HG03342 (cell line): Measurements from ENCODE around the gene RIMS3.

Source experiments
- ATAC-seq: cut with Tn5 transposase; IDR thresholded peaks from one replicate; pipeline ENCODE4 v1.9.1; 2021; ENCODE audit warnings: mild to moderate bottlenecking, moderate library complexity; ENCODE audit not compliant: unreplicated experiment

The RIMS3 gene

DNA sequence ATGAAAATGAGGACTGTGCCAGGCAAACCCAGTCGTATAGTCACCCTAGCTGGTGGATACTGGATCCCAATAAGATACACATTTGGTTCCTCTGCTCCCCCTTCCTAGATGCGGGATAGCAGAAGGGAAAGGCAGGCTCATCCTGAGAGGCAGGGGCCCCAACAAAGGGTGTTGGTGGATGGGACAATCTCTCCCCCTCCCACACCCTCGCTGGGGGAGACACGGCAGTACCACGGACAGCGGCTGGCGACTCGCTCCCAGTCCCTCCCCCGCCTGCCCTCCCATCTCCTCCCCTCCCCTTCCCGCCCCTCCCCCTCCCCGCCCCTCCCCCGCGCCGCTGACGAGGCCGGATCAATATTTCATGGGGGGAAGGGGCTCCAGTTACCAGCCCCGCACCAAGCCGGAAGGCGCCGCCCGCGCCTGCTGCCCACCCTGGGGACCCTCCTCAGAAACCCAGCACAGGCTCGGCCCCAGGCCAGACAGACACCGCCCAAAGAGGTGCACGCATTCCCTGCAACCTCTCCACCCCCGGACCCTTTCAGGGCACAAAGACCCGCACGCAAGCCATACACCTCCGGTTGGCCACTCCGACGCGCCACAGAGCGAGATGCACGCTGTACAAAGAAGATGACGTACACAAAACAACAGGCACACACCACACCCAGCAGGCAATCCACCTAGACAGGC is 11.5 kb downstream of the RIMS3 start:
- ATAC-seq: no peak

DNA sequence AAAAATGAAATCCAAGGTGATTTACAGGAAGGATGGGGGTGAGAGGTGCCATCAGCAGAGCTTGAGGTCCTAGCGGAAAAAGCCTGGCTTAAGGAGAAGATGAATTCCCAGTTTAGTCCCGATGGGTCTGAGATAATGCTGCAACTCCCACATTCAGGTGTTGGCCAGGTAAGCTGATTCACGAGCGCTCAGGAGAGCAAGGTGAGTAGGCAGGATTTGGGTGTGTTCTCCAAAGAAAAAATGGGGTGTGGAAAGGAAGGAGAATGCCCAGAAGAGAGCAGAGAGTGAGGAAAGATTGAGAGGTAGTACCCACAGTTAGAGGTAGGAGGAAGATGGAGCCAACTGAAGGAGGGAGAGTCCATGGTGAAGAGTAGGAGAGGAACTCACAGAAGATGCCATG is 12.5 kb downstream of the RIMS3 start:
- ATAC-seq: no peak

DNA sequence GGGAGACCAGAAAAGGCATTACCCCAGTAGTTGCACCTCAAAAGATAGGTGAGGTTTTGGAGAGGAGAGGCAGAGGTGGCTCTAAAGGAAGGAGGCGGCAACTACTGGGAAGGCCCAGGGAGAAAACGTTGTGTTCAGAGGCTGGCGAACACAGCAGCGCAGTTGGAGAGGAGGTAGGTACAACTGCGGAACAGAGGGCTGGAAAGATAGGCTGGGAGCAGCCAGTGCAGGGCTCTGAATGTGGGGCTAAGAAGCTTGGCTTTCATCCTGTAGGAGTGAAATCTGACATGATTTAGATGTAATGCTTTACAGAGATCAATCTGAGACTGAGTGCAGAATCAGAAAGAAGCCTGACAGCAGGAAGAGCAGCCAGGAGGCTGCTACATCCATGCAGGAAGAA is 13.0 kb downstream of the RIMS3 start:
- no peak for ATAC-seq

DNA sequence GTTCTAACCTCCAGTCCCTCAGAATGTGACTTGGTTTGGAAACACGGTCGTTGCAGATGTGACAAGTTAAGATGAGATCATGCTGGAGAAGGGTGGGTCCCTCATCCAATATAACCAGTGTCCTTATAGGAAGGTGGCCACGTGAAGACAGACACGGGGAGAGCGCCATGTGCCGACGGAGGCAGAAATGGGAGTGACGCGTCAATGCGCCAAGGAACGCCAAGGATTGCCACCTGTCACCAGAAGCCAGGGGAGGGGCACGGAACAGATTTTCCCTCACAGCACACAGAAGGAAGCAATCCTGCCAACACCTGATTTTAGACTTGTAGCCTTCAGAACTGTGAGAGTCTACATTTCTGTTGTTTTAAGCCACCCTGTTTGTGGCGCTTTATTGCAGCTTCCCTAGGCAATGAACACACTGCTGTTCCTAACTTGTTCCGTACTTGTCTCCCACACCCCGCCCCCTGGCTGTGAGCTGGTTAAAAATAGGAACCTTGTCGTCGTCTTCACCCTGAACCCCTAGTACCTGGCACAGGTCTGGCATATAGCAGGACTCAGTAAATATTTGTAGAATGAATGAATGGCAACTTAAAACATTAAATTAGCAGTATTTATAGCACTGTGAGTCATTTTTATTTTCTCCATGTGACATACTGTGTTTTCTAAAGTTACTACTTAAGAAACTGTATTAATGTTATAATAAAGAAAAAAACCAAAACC is 14.2 kb downstream of the RIMS3 start:
- ATAC-seq: no peak

DNA sequence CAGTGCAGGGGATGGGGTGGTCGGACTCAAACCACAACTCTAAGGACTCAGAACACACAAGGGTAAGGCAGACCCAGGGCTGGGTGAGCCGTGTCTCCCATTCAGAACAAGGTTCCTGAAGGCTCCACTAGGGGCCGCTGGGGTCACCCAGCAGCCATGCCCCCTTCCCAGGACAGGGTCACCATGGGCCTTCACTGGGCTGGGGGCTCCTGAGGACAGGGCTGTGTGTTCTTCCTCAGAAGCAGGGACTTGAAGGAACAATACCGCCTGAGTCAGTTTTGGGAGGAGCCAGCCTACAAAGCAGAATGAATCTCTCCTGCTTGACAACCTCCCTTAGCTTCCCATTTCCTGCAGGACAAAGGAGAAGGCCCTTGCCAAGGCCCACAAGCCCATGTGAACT is 15.4 kb downstream of the RIMS3 start:
- ATAC-seq: no peak

DNA sequence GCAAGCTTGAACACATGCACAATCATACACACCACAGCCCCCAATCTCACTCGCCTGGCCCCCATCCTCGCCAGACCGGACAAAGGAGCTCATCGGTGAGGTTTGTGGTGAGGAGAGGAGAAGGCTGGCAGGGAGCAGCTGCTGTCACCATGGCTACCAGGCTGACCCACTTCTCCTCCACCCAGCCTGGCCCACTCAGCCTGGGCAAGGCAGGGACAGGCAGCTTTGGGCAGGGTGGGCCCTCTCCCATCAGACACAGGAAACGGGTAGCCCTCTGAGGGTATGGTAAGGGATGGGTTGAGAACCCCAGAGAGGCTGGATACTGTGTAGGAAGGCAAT is 15.9 kb downstream of the RIMS3 start:
- no peak for ATAC-seq

DNA sequence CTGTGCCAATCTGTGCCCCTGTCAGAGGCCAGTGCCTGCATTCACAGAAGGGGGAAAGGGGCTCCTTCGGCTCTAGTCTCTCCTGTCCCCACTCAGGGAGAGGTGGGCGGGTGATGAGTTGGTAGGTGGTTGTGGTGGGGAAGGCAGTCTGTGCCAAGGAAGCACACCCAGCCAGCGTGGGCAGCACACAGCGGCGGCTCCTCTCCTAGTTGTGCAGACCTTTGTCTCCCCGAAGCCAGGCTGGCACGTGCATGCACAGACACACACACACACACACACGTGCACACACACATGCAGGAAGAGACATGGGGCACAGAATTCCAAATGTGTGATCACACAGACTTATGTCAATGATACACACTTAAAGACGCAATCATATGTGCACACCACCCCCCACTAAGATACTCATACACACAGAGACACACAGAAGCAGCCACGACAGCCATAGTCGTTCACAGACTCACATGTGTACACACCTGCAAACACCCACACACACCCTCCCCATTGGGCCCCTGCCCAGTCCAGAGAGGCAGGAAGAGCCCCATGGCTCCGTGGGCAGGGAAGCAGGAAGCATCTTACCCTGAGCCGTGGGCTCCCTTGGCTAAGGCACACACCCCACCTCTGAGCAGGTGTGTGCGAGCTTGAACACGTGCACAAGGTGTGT is 16.4 kb downstream of the RIMS3 start:
- no peak for ATAC-seq

DNA sequence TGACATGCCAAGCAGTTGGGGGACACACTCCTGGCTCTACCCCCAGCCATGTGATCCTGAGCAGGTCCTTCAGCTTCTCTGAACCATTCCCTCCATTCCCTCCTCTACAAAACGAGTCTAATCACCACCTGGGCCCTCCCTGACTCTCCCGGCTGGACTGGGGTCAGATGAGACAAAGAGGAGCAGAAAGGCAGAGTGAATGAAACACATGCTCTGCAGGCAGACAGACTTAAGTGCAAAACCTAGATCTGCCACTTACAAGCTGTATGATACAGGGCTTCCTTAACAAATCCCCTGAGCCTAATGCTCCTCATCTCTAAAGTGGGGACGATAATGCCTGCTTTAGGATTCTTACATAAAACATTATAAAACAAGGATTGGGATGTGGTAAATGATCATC is 17.3 kb downstream of the RIMS3 start:
- ATAC-seq: no peak

DNA sequence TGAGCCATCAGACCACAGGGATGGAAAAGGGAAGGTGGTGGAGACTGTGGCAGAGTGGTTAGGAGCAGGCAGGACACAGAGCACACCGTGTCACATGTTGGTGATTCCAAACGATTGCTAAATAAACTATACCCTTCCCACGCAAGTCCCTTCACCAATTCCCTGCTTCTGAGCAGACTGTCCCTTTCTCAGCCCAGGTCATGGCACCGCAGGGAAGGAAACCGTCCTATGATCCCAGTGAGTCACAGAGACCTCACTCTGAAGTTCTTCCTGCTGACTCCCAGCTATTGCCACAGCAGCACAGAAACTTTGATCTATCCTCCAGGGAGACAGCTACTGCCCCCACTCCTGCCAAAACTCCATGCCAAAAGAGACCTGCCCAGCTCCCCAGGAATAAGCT is 19.2 kb downstream of the RIMS3 start:
- no peak for ATAC-seq

DNA sequence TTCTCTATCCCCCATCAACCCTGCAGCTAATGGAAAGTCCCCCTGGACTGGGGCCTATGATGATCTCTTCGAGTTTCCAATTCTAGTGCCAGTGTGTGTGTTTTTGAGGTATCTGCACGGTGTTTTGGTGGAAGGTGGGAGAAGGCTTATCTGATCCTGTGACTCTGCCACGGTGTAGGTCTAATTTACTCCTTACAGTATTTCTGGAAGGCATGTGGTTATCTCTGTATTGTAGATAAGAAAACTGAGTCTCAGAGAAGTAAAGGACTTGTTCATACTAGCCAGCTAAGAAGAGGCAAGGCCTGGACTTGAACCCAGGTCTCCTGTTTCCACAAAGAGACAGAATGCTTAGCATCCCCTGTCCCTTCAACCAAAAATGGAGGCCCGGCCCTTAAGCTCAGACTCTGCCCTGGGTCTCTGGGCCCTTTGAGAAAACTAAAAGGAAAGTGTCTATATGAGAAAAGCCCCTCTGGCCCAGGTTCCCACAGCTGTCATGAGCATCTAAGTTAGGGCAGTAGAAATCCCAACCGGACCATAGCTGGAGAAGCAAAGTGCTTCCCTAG is 20.3 kb downstream of the RIMS3 start:
- no peak for ATAC-seq

DNA sequence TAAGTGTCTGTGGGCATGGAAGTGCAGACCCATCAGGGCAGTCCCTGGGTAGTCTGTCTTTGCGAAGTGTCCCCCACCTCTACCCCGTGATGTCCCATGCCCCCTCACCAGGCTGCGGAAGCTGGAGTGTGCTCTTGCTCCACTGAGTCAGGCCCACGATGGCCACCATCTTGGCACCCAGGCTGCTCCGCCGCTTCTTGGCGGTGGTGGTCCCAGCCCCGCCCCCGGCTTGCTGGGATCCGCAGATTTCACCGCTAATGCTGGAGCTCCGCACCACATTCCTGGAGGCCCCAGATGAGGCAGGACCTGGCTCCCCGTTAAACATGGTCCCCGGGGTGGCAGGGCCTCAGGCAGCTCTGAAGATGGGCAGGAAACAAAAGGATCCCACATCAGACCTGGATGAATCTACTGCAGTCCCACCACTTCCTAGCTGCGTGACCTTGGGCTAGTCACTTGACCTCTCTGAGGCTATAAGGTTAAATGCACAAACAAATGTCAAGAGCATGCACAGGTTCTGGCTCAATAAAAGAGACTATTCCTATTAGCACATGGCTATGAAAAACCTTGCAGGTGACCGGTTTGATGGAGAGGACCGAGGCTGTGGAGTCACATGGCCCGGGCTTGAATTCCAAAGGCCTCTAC is 23.8 kb downstream of the RIMS3 start:
- ATAC-seq: no peak

DNA sequence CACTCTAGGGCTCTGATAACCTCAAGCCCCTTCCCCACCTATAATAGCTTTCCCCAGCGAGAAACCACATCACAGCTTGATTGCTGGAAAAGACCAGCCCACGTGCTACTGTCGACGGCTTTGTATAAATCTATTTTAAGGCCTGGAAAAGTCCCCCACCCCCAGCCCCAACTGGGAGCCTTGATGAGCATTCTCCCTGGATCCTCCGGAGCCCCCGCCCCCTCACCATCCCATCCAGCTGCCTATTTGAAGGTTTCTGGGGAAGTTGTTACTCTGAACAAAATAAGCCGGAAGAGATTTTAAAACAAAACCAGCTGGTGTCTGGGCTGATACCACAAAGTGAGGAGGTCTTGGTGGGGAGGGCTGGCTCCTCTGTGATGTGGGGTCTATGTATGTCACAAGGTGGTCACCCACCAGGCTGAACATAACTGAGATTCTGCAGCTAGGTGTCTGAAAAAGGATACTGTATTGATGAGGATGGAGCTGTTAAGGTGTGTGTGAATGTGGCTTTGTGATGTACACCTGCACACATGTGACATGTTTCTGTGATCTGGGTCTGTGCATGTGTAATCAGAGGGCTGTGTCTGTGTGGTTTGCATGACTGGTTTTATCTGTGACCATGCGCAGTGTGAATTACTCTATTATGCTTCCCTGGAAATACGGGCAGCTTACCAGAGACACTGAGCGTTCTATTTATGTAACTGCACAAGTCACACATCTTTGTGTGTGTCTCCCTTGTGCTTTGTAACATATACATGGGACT is 25.0 kb downstream of the RIMS3 start:
- ATAC-seq: no peak

DNA sequence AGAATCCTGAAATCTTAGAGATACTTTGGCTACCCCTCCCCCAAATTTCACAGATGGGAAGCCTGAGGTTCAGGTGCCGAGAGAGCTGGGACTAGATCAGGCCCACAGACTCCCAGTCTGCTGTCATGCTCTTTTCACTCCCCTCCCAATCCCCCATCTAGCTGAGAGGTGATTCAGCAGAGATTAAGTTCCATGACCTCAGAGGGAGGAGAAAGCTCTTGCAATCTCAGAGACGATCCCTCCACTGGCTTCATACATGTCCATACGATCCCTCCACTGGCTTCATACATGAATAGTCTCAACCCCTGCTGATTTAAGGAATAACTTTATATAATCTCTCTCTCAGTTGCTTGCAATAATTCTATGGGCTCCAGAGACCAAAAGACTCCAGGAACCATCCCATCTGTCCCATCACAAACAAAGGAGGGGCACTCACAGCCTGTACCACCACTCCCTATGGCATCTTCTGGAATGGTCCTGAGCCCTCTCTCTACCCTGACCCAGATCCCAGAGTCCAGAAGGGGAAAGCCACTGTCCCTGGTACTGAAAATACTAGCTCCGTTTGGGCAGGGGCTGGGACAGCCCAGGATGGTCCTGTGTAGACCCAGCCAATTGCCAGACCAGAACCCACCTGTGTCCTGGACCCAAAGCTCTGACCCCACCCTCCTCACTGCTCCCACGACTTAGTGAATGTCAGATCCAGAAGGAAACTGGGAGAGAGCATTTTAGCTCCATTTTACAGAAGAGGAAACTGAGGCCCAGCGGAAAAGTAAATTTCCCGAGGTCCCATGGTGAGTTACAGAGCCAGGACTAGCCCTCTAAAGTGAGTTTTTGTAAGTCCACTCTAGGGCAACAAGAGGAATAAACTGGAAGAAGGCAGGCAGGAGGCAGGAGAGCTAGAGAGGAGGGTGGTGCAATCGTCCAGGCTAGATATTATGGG is 27.1 kb downstream of the RIMS3 start:
- no peak for ATAC-seq

DNA sequence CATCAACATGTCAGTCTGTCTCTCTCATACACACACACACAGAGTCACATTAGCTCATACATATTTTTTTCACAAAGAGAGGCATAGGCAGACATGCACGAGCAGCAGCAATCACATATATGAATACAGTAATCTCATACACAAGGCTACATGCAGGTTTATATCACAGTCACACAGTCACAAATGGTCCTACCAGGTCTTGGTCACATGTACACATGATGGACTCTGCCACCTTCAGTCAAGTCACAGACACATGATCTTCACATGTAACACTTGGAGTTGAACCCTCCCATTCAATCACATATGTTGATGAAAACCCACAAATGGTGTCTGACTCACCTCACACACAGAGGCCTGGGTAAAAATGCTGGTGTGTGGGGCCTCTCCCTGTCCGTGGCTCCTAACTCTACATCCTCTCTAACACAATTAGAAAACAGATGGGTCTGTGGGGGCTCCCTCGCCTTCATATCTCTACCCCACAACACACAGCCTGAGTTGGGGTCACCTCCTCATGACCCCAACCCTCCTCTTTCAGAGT is 27.9 kb downstream of the RIMS3 start:
- ATAC-seq: no peak

DNA sequence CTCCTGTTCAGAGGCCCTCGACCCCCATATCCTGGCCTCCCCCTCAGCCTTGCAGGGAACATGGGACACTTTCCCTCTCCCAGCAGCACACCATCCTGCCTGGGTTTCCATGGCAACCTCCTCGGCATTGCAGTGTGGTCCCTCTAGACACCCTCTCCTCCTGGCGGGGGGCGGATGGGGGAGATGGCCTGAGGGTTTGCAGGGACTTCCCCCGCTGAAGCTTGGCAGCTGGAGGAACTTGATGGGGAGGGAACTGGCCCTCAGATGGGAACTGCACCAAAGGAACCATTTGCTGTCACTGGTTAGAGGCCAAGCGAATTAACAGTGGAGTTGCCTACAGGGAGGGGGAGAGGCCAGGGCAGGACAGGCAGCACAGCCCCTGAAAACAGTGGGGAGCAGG is 28.7 kb downstream of the RIMS3 start:
- no peak for ATAC-seq

DNA sequence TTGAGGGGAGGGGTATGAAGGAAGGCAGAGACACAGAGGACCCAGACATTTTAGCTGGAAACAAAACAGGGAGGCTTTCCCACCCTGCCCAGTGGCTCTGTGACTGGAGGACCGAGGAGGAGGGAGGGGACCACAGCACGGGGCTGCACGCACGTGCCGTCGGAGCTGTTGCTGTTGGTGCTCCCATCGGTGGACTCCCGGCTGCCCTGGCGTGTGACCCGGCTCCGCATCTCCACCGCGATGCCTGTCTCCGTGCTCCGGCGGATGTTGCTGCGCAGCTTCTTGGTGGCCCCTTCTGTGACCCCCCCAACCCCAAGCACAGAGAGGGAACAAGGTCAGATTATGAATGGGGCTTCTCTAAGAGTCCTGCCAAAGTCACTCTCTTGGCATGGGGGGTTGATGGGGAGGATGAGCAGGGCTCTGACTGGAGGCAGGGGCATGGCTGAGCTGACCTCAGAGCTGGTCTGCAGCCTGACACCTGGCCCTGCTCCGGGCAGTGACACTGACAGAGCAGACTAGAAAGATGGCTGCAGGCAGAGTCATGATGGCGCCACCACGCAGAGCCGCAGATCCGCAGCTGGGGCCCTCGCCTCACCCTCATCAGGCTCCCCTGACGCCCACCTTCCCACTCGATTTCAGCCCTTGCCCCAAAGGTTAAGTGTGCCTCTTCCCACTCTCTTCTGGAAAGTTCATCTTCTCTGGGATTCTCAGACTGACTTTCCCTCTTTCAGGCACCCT is 29.6 kb downstream of the RIMS3 start:
- no peak for ATAC-seq

DNA sequence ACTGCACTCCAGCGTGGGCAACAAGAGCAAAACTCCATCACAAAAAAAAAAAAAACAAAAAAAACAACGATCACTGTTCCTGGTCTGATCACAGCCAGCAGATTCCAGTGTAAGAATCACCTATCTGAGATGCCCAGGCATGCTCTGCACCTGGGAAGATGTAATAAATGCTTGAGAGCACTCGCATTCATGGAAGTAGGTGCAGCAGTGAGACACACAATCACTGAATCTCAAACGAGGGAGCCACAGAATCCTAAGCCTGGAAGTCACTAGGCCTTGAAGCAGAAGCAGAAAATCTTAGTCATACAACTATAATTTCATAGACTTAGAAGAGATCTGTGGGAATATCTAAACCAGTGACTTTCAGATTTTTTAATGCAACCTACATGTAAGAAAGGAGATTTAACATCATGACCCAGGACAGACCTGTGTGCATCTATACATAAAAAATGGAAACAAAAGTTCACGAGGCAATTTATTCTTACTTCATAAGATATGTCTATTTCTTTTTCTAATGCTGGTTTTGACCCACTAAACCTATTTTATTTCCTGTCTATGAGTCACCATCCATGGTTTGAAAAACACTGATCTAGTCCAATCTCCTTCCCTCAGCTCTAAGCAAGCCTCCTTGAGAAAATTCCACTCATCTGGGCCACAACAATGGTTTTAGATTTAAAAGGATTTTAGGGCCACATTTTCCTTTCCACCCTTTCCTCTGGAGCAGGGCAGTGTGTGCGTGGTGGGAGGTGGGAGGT is 30.4 kb downstream of the RIMS3 start:
- ATAC-seq: no peak

DNA sequence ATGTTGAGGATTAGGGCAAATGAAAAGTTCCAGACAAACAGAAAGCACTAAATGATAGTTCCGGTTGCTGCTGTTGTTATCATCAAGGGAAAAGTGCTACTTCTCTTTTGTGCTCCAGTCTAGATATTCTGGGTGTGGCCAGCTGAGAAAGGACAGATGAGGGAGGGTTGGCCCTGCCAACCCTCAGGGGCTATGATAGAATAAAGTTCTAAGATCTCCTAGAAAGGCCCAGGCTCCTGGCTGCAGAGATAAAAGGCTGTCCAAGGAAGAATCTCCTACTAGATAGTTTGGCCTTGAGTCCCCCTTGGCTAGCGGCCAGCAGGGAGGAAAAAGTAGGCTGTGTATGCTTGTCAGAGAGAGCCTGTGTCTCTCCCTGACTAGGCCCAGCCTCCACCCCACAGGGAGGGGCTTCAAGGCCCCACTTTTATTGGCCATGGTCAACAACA is 31.5 kb downstream of the RIMS3 start:
- no peak for ATAC-seq
